NCI-H345 (cell line): Measurements from ENCODE around the gene LGALS4.
"Not testable (repeated sequence)": the region's sequence is repeated elsewhere in the genome, so short reads cannot be mapped to it uniquely, and the experiment has no call there.

Source experiments
- DNase-seq: peaks from one replicate; lab custom pipeline; 2025; lab: John Stamatoyannopoulos, UW

LGALS4 gene

GRCh38 chr19:38770228-38770948 is 42.4 kb downstream of the LGALS4 start:
- DNase-seq = not testable (repeated sequence)

- DNase-seq = no peak
Measured at GRCh38 chr19:38769635-38770211, 43.0 kb downstream of the LGALS4 start.

GRCh38 chr19:38766276-38767047 is 46.3 kb downstream of the LGALS4 start:
- DNase-seq = no peak

- DNase-seq = no peak
Measured at GRCh38 chr19:38765214-38765613, 47.5 kb downstream of the LGALS4 start.

DNA sequence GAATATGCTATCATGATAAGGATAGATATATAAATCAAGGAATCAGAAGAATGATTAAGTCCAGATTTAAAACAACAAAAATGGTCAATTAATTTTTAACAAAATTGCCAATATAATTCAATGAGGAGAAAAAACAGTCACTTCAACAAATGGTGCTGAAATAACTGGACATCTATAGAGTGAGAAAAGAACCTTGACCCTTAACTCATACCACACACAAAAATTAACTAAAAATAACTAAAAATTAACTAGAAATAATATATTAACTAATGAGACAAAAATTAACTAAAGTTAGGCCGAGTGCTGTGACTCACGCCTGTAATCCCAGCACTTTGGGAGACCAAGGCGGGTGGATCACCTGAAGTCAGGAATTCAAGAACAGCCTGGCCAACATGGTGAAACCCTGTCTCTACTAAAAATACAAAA is 48.9 kb downstream of the LGALS4 start:
- DNase-seq = no peak

- not testable (repeated sequence) for DNase-seq
Measured at GRCh38 chr19:38761884-38762389, 50.8 kb downstream of the LGALS4 start.

- not testable (repeated sequence) for DNase-seq
Measured at GRCh38 chr19:38760805-38761517, 51.8 kb downstream of the LGALS4 start.

- no peak for DNase-seq
Measured at GRCh38 chr19:38759590-38760003, 53.1 kb downstream of the LGALS4 start.

DNA sequence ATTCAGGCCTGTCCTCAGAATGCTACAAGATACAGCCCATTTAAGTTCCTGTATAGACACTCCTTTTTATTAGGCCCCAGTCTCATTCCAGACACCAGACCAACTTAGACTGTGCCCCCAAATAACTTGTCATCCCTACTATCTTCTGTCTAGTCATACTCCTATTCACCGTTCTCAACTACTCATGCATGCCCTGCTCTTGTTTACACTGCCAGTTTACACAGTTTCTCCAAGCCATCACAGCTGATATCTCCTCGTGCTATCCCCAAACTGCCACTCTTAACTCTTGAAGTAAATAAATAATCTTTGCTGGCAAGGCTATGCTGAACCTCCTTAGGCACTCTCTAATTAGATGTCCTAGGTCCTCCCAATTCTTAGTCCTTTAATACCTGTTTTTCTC is 58.5 kb downstream of the LGALS4 start:
- not testable (repeated sequence) for DNase-seq

DNA sequence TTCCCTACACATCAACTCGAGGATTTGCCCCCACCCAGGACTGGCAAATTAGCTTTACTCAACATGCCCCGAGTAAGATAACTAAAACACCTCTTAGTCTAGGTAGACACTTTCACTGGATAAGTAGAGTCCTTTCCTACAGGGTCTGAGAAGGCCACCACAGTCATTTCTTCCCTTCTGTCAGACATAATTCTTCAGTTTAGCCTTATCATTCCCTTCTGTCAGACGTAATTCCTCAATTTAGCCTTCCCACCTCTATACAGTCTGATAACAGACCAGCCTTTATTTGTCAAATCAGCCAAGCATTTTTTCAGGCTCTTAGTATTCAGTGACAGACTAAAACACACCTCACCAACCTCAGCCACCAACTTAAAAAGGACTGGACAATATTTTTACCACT is 59.0 kb downstream of the LGALS4 start:
- DNase-seq = not testable (repeated sequence)
